GM21526 (cell line): ENCODE data around the gene LIPE.
"Not testable (repeated sequence)": the region's sequence is repeated elsewhere in the genome, so short reads cannot be mapped to it uniquely, and the experiment has no call there.

ENCODE experiments used
- ATAC-seq: cut with Tn5 transposase; IDR thresholded peaks from one replicate; pipeline ENCODE4 v1.9.1; 2021; ENCODE audit warnings: moderate library complexity; ENCODE audit not compliant: unreplicated experiment, low FRiP score

The LIPE gene

GRCh38 chr19:42450314-42450934, 23.2 kb upstream of the LIPE start:
- peak; percentile 91 for ATAC-seq

DNA sequence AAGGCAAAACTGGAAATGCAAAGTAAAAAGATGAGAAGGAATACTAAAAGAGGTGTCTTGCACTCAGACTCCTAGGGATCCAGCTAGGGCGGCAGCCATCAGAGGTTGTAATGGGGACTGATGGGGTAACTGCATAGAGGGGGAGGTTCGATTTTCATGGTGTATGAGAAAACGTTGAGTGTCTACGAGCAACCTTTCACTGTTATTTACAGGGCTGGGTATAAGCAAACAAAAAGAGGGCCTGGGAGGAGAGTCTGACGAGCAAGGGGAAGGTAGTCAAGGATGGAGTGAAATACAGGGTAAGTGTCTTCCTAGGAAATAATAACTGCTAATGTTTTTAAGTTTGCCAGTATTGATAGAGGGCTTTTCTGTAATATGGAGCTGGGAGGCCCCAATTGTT, 21.1 kb upstream of the LIPE start:
- not testable (repeated sequence) for ATAC-seq

DNA sequence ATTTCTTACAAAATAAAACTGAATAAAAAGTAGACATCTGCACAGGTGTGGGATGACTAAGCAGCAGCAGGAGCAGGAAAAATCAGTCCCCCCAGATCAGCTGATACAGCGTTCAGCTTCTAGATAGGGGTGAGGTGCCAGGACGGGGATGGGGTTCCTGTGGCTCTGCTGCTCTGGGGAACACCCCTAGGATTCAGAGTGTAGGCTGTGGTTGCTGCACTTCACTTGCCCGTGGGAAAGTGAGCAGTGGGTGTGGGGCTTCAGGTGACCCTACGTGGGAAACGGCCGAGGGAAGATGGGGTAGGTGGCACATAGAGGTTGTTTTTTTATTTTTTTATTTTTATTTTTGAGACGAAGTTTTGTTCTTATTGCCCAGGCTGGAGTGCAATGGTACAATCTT, 18.8 kb upstream of the LIPE start:
- no peak for ATAC-seq

DNA sequence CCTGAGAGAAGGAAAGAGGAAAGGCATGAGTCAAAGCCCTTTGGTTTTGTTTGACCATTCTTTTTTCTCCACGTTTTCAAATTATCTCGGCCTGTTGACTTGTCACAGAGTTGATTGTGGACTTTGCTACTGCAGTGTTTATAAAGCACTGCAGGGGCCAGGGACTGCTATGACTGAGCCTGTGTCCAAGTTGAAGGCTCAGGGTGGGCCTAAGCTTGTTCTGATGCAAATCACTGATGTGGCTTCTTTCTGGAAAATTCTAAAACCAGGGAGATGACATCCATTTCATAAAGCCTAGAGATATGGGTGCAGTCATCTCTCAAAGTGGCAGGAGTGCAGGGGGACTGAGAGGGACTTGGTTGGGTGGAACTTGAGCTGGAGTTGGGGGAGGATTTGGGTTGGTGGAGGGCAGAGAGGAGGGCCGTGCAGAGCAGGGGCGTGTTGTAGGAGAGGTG, 16.8 kb upstream of the LIPE start:
- ATAC-seq, result no peak

- no peak for ATAC-seq
These were observed 15.6 kb upstream of the LIPE start, which contains the start of gene CXCL17 for GRCh38 chr19:42442833-42443232. CXCL17 (minus strand) TSS chr19:42442946; CDS start chr19:42442832, 114 bp downstream.

GRCh38 chr19:42441049-42441445, 13.9 kb upstream of the LIPE start:
- no peak for ATAC-seq

GRCh38 chr19:42440357-42441048, 13.3 kb upstream of the LIPE start:
- ATAC-seq, result no peak

DNA sequence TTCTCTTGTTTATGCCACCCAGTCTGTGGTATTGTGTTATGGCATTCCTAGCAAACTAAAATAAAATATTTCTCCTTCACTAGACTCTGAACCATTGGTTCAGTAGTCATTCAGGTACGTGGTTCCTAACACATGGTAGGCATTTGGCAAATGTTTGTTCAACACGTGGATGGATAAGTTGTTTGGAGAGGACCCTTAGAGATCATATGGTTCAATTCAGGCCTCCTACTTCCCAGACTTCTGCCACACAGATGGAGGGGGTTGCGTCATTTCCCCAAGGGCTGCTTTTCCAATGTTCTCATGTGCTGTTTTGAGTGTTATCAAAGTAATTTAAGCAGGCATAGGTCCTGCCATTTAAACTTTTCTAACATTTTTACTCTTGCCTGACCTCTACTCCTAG, 8.8 kb upstream of the LIPE start:
- ATAC-seq, result no peak

DNA sequence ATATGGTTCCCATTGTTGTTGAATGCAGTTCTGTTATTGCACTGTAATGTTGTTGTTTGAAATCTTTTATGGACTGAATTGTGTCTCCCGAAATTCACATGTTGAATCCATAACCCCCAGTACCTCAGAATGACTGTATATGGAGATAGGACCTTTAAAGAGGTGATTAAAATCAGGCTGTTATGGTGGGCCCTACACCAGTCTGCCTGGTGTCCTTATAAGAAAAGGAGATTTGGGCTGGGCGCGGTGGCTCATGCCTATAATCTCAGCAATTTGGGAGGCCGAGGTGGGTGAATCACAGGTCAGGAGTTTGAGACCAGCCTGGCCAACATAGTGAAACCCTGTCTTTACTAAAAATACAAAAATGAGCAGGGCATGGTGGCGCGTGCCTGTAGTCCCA, 8.1 kb upstream of the LIPE start:
- no peak for ATAC-seq

- ATAC-seq, result peak; percentile 55
These were observed 6.5 kb upstream of the LIPE start for GRCh38 chr19:42433503-42434260.

GRCh38 chr19:42431486-42431885, 4.3 kb upstream of the LIPE start:
- no peak for ATAC-seq

GRCh38 chr19:42428676-42429075, 1.5 kb upstream of the LIPE start:
- no peak for ATAC-seq

DNA sequence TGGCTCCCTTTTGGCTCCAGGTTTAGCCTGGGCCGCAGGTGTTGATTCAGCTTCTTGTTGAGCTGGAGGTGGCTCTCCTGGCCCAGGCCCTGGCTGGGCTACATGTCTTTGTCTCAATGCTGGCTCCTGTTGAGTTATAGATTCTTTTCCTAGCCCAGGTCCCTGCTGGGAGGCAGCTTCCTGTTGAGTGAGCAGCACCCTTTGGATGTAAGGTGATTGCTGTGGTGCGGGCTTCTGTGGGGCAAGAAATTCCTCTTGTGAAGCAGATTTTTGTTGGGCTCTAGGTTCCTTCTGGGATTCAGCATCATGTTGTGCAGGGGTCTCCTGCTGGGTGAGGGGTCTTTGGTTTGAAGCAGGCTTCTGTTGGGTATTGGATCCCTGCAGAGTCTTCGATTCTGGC, 545 bp downstream of the LIPE start:
- no peak for ATAC-seq

DNA sequence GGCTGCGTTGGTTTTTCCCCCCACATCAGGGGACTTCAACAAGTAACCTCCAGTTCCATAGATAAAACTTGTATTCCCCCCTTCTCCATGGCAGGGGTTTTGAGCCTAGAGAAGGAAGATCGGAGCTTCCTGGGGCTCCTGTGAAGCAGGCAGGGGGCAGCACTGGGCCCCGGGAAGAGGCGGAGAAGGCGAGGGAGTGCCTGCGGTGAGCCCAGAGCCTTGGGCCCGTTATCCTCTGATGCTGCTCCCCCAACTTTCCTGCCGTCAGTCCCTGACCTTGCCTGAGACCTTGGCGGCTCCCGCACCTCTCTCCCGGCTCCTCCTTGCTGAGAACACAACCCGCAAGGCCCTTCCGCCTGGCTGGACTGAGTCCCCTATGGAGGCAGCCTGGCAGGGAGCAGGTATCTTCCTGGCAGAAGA, 2.5 kb downstream of the LIPE start:
- ATAC-seq, result no peak

- no peak for ATAC-seq
These were observed 2.9 kb downstream of the LIPE start for GRCh38 chr19:42424345-42424707.

- peak; percentile 70 for ATAC-seq
These were observed 3.5 kb downstream of the LIPE start for GRCh38 chr19:42423462-42424344.

DNA sequence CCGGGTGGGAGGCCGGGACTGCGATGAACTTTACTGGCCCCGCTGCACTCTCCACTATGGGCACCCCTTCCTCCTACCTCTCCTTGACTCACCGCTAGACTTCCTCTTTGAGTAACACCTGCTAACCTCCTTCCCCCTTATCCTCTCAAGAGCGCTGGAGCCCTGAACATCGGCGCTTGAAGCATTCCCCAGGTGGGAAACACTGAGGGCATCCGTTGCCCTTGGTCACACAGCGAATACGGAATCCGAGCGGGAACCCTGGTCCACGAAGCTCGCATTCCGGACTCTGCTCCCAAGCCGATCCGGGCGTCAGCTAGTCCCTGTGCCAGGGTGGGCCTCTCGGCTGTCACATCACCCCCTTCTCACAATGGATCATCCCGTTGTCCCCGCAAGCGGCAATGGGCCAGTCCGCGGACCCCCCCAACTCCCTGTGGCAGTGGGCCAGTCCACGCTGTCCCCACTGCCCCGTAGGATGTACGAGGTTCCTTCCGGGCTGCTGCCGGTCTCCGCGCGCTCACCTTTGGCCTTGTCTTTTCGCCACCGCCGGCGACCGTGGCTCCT, 4.2 kb downstream of the LIPE start:
- ATAC-seq, result peak; percentile 29

DNA sequence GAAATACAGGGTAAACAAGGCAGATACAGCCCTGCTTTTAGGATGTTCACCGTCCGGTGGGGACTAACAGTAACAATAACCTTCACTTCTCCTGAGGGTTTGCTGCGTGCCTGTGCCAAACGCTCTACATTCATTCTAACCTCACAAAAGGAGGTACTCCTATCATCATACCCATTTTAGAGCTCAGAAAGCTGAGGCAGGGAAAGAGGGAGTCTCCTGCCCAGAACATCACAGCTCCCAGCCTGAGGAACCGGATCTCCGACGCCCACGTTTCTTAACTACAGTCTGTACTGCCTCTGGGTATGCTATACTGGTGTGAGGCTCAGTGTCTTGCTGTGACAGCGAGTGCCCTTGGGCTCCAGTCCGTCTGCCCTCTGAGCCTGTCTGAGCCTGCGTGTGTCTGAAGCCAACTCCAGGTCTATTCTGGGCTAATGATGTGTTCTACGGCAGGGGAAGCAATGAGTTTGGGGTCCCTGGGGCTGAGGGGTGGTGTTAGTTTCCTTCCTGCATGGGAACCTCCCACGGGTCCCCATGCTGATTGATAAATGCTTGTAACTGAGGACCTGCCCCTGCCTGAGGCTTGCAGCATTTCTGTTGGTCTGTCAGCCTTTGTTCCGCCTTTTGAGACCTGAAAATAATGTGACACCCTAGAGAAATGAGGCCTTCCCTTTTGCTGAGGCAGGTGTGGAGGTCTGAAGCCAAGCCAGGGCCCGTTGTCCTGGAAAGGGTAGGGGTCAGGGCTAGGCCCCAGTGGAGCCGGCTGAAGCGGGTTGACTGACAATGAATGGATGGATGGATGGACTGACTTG, 4.9 kb downstream of the LIPE start:
- ATAC-seq, result peak; percentile 15

DNA sequence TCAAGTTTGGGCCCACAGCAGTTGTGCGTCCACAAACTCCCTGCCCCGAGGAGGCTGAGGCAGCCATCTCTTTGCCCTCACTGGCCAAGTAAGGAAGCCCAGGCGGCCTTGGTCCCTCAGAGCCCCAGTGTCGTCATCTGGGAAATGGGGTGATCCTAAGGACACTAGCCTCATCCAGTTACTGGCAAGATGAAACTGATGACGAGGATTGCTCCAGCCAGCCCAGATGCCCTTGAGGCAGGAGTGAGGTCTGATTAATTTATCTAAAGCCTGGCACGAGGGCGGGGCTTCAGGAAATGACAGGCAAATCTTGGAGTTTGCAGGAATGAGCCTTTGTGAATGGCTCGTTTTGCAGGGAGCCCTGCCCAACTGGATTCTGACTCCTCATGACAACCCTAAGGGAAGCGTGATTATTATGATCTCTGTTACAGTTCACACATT, 5.6 kb downstream of the LIPE start:
- ATAC-seq, result no peak
